Breast epithelium (tissue), 3 donors: ENCODE results near the gene NDUFS3.
"Not testable (repeated sequence)": the region's sequence is repeated elsewhere in the genome, so short reads cannot be mapped to it uniquely, and the experiment has no call there.

ENCODE experiments used
- CTCF ChIP-seq, 3 donors: fragments of 450-650 bp; IDR thresholded peaks; one replicate each; pipeline ENCODE4 v1.5.1; 2016 to 2017; ENCODE audit warnings: antibody characterized with exemption in 3 of 3, mild to moderate bottlenecking in 3 of 3, moderate library complexity in 3 of 3
- POLR2A ChIP-seq: fragments of 450-650 bp; IDR thresholded peaks from one replicate; pipeline ENCODE4 v1.6.1; 2016; ENCODE audit warnings: antibody characterized with exemption, mild to moderate bottlenecking, moderate library complexity

DNA sequence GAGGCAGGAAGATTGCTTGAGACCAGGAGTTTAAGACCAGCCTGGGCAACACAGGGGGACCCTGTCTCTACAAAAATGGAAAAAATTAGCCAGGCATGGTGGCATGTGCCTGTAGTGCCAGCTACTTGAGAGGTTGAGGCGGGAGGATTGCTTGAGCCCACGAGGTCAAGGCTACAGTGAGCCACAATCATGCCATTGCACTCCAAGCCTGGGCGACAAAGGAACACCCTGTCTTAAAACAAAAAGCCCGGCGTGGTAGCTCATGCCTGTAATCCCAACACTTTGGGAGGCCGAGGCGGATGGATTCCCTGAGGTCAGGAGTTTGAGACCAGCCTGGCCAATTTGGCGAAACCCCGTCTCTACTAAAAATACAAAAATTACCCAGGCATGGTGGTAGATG, 48.2 kb upstream of the NDUFS3 start:
- not testable (repeated sequence) for TF ChIP-seq CTCF (IDR thresholded peaks at IDR 0.05); POLR2A
